NCI-H2029 (cell line): Measurements from ENCODE around the gene CMPK1.

ENCODE experiments used
- DNase-seq: peaks from one replicate; lab custom pipeline; 2025; lab: John Stamatoyannopoulos, UW

The CMPK1 gene

DNA sequence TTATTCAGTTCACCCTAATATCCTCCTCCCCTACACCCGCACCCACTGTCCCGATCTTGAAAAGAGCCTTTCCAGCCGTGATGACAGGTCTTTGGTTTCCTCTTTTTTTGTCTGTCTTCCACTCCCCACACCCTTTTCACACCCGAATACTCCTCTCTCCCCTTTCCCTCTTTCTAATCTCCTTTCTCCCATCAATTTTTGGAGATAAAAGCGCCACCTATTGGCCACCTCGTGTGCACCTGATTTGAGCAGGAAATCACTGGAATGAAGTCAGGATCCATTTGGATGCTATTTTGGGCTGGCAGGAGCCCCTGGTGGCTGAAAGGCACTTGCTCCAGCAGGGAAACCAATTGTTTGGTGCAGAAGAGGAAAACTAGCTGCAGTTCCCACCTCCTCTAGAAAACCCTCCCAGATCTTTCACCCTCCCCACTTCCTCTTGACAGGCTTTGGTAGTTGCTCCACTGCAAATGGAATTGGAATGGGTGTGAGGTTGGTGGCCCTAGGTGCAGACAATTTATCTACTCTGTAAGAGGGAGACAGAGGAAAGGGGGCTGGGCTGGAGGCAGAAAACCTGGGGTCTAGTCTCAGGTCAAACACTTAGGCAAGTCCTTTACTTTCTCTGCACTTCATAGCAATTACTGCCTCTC lies 90.9 kb downstream of the CMPK1 start:
- peak; percentile 64 for DNase-seq
